ENCODE measurements around the gene OTOL1.

Gene OTOL1

DNA sequence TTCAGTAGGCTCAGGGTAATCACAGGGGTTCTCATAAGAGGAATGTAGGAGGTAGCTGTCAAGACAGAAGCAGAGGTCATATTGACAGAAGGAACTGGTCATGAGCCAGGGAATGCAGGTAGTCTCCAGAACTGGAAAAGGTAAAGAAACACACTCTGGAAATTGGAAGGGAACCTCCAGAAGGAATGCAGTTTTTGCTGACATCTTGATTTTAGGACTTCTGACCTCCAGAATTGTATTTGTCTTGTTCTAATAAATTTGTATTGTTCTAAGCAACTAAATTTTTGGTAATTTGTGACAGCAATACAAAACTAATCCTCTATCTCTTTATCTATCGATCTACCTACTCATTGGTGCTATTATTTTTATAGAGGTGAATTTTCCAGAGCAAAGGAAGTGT, 49.2 kb downstream of the OTOL1 start:
- no peak for DNase-seq

DNA sequence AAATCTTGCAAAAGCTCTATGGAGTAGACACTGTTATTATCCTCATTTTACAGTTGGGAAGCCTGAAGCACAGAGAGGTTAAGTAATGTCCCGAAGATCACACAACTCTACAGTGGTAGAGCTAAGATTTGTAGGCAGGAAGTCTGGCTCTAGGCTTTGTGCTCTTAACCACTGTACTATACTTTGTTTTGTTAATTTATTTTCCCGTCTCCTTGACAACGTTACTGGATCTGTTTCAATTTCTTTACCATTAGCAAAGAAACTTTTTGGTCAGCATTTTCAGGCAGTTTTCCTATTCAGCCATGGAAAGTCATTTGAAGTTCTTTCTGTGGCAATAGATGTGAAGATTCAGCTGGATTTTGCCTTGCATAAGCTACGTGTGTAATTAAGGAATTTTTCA, 51.7 kb downstream of the OTOL1 start:
- DNase-seq, result no peak

DNA sequence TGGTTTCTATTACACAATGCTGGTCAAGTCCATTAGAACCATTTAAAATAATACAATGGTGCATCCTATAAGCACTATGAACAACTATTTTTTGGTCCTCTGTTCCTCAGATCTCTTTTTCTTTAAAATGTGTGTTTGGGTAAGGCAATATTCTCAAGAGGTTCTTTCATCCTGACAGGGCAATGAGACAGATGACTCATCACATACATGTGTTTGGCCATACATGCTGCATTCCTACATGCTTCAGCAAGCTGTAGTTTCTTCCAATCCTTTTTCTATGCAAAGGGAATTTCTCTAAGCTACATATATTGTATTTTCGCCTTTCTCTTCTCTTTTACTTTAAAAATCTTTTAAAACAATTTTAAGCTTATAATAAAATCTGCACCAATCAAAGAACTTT, 52.7 kb downstream of the OTOL1 start:
- no peak for DNase-seq

DNA sequence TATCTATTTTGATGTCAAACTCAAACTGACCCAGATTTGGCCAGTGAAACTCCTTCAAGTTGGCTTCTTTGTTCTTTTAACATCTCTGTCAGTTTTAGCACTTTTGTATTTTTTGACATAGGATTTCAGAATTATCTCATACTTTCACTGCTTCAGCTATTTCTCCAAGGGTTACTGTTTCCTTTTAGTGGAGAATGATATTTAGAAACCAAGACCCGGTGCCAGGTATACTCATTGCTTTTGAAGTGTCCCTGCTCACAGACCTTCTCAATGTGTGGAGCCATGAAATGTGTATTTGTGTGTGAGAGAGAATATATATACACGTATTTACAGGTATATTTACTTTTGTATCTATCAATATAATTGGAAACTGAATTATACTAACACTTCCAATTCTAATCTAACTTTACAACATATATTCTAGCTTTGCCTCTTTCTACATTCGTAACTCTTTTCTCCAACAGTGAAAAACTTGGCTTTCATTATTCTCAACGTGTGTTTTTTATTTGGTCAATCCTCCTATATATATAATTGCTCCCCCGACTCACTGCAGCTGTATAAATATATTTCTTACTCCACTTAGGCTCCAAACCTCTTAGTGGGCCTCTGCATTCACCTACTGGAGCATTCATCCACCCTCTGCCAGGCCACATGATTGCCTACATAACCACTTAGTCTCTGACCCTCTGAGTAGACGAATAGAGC, 54.0 kb downstream of the OTOL1 start:
- DNase-seq, result no peak

DNA sequence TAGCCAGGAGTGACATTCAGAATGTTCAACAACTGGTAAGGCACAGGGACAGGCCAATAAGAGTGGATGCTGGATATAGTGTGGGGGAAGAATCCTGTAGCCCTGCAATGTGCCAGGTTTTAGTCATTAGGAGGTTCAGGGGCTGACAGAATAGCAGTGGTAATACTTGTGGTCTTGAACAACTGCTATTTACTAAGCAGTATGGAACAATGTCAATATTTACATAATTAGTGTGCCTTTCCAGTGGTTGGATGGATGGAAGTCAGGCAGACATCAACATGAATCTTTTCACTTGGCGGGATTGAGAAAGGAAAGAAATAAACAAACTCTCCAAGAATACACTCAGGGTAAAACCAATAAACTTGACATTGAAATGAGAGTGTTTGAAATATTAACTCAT, 55.1 kb downstream of the OTOL1 start:
- no peak for DNase-seq

DNA sequence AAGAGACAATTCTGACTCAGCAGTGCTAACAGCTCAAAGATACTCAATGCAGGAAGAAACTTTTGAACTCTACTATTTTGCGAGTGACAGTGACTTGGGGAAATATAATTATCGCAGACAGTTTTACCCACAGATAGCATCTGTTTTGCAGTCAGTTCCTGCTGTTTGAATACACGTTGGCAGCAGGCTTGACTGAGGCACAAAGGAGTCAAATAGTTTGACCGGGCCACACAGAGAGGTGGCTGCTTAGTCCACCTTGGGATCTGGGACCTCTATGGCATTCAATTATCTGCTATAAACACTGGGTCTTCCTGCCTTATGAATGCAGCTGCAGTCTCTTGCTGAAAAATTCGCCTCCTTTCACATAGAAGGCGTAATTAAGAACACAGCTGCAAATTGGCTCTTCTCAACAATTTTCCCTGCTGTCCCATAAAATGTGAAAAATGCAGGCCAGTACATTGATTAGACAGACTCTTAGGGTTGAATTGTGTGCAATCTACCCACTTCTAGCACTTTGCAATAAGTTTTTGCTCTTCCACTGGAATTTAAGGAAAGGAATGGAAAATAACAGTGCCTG, 56.5 kb downstream of the OTOL1 start:
- no peak for DNase-seq
